SU-DHL-6 (cell line): ENCODE results near the gene MPO.

Source experiments
- H2AFZ ChIP-seq: fragments of 200-600 bp; sonication (generic); 2 replicates; pipeline ENCODE4 v1.6.1; 2014; ENCODE audit warnings: low read depth, mild to moderate bottlenecking, moderate library complexity, mixed read lengths, antibody characterized with exemption, low read length; ENCODE audit not compliant: severe bottlenecking
- H3F3A ChIP-seq: fragments of 200-600 bp; shearing (Covaris generic); 2 replicates; pipeline ENCODE4 v1.6.0; 2016; ENCODE audit warnings: antibody characterized with exemption, mild to moderate bottlenecking; ENCODE audit not compliant: insufficient read depth
- H3K27ac ChIP-seq: fragments of 200-600 bp; sonication (generic); 2 replicates; pipeline ENCODE4 v1.5.1; 2016; ENCODE audit warnings: low read depth, mild to moderate bottlenecking, low read length, moderate library complexity, mixed read lengths
- H3K27me3 ChIP-seq: fragments of 200-600 bp; sonication (generic), shearing (Covaris generic); 2 replicates; pipeline ENCODE4 v1.6.0; 2014; ENCODE audit warnings: mild to moderate bottlenecking, low read length
- H3K36me3 ChIP-seq: fragments of 200-600 bp; sonication (generic); 2 replicates; pipeline ENCODE4 v1.6.1; 2014; ENCODE audit warnings: mild to moderate bottlenecking, low read length, mixed read lengths
- H3K4me2 ChIP-seq: fragments of 300-600, 200-600 bp; shearing (Covaris generic), sonication (generic); 2 replicates; pipeline ENCODE4 v1.6.0; 2014; ENCODE audit warnings: low read length, low read depth, mild to moderate bottlenecking; ENCODE audit not compliant: poor library complexity, severe bottlenecking
- H3K4me3 ChIP-seq: fragments of 200-600 bp; sonication (generic); 2 replicates; pipeline ENCODE4 v1.5.1; 2014; ENCODE audit warnings: antibody characterized with exemption, low read length, mild to moderate bottlenecking, mixed read lengths; ENCODE audit not compliant: insufficient read depth, poor library complexity, severe bottlenecking
- H3K79me2 ChIP-seq: fragments of 200-600 bp; sonication (generic); 2 replicates; pipeline ENCODE4 v1.6.1; 2014; ENCODE audit warnings: mild to moderate bottlenecking, low read length, moderate library complexity; ENCODE audit not compliant: insufficient read depth
- H3K9ac ChIP-seq: fragments of 200-600 bp; sonication (generic); 2 replicates; pipeline ENCODE4 v1.7.0; 2014; ENCODE audit warnings: mild to moderate bottlenecking, low read length
- H3K9me2 ChIP-seq: fragments of 200-600 bp; sonication (generic); replicated peaks from 2 replicates; pipeline ENCODE4 v1.6.1; 2014; ENCODE audit warnings: low read length; ENCODE audit not compliant: insufficient read depth
- H3K9me3 ChIP-seq: fragments of 200-600 bp; sonication (generic); 2 replicates; pipeline ENCODE4 v1.6.1; 2014; ENCODE audit warnings: low read length, mixed read lengths; ENCODE audit not compliant: insufficient read depth
- H4K20me1 ChIP-seq: fragments of 200-600 bp; sonication (generic); 2 replicates; pipeline ENCODE4 v1.6.1; 2014; ENCODE audit warnings: low read depth, mild to moderate bottlenecking, antibody characterized with exemption, low read length, moderate library complexity, mixed read lengths
- CTCF ChIP-seq: fragments of 200-600 bp; sonication (generic); IDR thresholded peaks from one replicate; pipeline ENCODE4 v1.5.1; 2017; ENCODE audit warnings: antibody characterized with exemption, mild to moderate bottlenecking, low read length, moderate library complexity; ENCODE audit not compliant: insufficient read depth, poor library complexity, severe bottlenecking
- EZH2phosphoT487 ChIP-seq: fragments of 200-600 bp; sonication (generic), shearing (Covaris generic); conservative IDR thresholded peaks from 2 replicates; pipeline ENCODE4 v1.6.1; 2018; ENCODE audit warnings: mild to moderate bottlenecking, antibody characterized with exemption, low read length, moderate library complexity, mixed read lengths

The MPO gene

GRCh38 chr17:58246104-58246740 lies 34.5 kb downstream of the MPO start:
- Histone ChIP-seq H3K4me3 (no peak overlapping the region), H3K27me3 (no peaks in the 10 kb centered on the region), H4K20me1 (no peaks in the 10 kb centered on the region)

GRCh38 chr17:58245428-58246103 lies 35.2 kb downstream of the MPO start:
- Histone ChIP-seq H3K4me3 (no peak overlapping the region), H3F3A (no peaks in the 10 kb centered on the region), H3K9me3 (no peaks in the 10 kb centered on the region), H2AFZ (no peak overlapping the region), H3K4me2 (no peak overlapping the region), H3K27ac (no peak overlapping the region), H3K36me3 (no peaks in the 10 kb centered on the region), H3K27me3 (no peaks in the 10 kb centered on the region), H4K20me1 (no peaks in the 10 kb centered on the region), H3K9ac (no peak overlapping the region), H3K79me2 (no peaks in the 10 kb centered on the region), H3K9me2 (no peaks in the 10 kb centered on the region)
- TF ChIP-seq EZH2phosphoT487 = no peak

More at GRCh38 chr17:58246104-58246740, 34.5 kb downstream of the MPO start:
- Histone ChIP-seq H2AFZ (no peak overlapping the region), H3K9me2 (no peaks in the 10 kb centered on the region), H3K79me2 (no peaks in the 10 kb centered on the region), H3F3A (no peaks in the 10 kb centered on the region), H3K9me3 (no peaks in the 10 kb centered on the region), H3K36me3 (no peaks in the 10 kb centered on the region), H3K4me2 (no peak overlapping the region), H3K27ac (no peak overlapping the region), H3K9ac (no peak overlapping the region)
- TF ChIP-seq EZH2phosphoT487 (no peak), CTCF (no peak)

GRCh38 chr17:58244963-58245362 lies 35.8 kb downstream of the MPO start:
- H3K4me2 ChIP-seq = no peak overlapping the region
- TF ChIP-seq CTCF (no peak), EZH2phosphoT487 (no peak)
- no peaks in the 10 kb centered on the region for H3K9me2 ChIP-seq
- H2AFZ ChIP-seq = no peak overlapping the region
- H3K4me3 ChIP-seq = no peak overlapping the region
- H4K20me1 ChIP-seq = no peaks in the 10 kb centered on the region
- H3K27me3 ChIP-seq = no peaks in the 10 kb centered on the region
- no peaks in the 10 kb centered on the region for H3K36me3 ChIP-seq
- no peak overlapping the region for H3K9ac ChIP-seq
- no peaks in the 10 kb centered on the region for H3F3A ChIP-seq
- H3K27ac ChIP-seq = no peak overlapping the region
- no peaks in the 10 kb centered on the region for H3K9me3 ChIP-seq
- no peaks in the 10 kb centered on the region for H3K79me2 ChIP-seq

- H4K20me1 ChIP-seq = no peaks in the 10 kb centered on the region
These were observed 38.5 kb downstream of the MPO start for GRCh38 chr17:58242171-58242784.

More at GRCh38 chr17:58242171-58242784, 38.5 kb downstream of the MPO start:
- no peaks in the 10 kb centered on the region for H3F3A ChIP-seq
- no peaks in the 10 kb centered on the region for H3K36me3 ChIP-seq
- no peaks in the 10 kb centered on the region for H3K9me2 ChIP-seq
- no peaks in the 10 kb centered on the region for H3K27me3 ChIP-seq
- no peak for TF ChIP-seq CTCF
- no peak for TF ChIP-seq EZH2phosphoT487
- no peaks in the 10 kb centered on the region for H3K79me2 ChIP-seq
- H3K9ac ChIP-seq = no peak overlapping the region
- no peak overlapping the region for H3K4me3 ChIP-seq
- H3K27ac ChIP-seq = no peak overlapping the region
- no peaks in the 10 kb centered on the region for H3K9me3 ChIP-seq
- no peak overlapping the region for H2AFZ ChIP-seq
- no peak overlapping the region for H3K4me2 ChIP-seq
